SK-N-SH treated with all-trans-retinoic acid at 6 μM for 48 hours (cell line): ENCODE data around the gene TMEM121B.

Source experiments
- OSR1 ChIP-seq: fragments of 250-450 bp; sonication (Bioruptor Pico); IDR thresholded peaks from 2 replicates; pipeline ENCODE4 v1.8.0; 2022; ENCODE audit warnings: moderate library complexity, mild to moderate bottlenecking, inconsistent platforms
- PPARA ChIP-seq: fragments of 250-450 bp; sonication (Bioruptor Pico); IDR thresholded peaks from 2 replicates; pipeline ENCODE4 v1.5.0; 2020; ENCODE audit warnings: mild to moderate bottlenecking, borderline replicate concordance
- ZNF8 ChIP-seq: fragments of 450-650 bp; formaldehyde crosslinking; IDR thresholded peaks from 2 replicates; pipeline ENCODE4 v1.5.0; 2020; ENCODE audit warnings: mild to moderate bottlenecking, moderate library complexity

GRCh38 chr22:17117400-17117799, 3.8 kb downstream of the TMEM121B start:
- TF ChIP-seq ZNF8 (CRISPR knock-in tag) (no peak), PPARA (CRISPR knock-in tag) (no peak), OSR1 (CRISPR knock-in tag) (no peak)
